CD8-positive, alpha-beta memory T cell (primary cell): ENCODE measurements around the gene TTLL10. TPM values are rescaled to one million over a fixed set of nuclear protein-coding genes. Genes with fewer than 3 reads are reported as not detected.
"Not testable (repeated sequence)": the region's sequence is repeated elsewhere in the genome, so short reads cannot be mapped to it uniquely, and the experiment has no call there.

Experiments used
- CTCF ChIA-PET: fragments of 350-600 bp; sonication (Branson Sonifier 250); formaldehyde crosslinking; loops from one replicate; lab custom pipeline; 2021; ENCODE audit warnings: antibody characterized with exemption; lab: Charles Lee
- POLR2A ChIA-PET: fragments of 350-600 bp; sonication (Branson Sonifier 250); formaldehyde crosslinking; loops from one replicate; lab custom pipeline; 2021; ENCODE audit warnings: antibody characterized with exemption; lab: Charles Lee
- DNase-seq, 5 donors: peaks; one replicate each; pipeline versions ENCODE4 v3.0.0 to v3.0.0-alpha.2; 2020 to 2022; ENCODE audit warnings: mixed read lengths in 1 of 5
- H3K27ac ChIP-seq: one replicate; pipeline ENCODE4 v1.7.0; 2013; ENCODE audit warnings: low read depth, mild to moderate bottlenecking, low read length, moderate library complexity
- H3K27me3 ChIP-seq: 2 replicates; pipeline ENCODE4 v1.7.0; 2013; ENCODE audit warnings: low read length, mild to moderate bottlenecking; ENCODE audit not compliant: insufficient read depth, poor library complexity, severe bottlenecking
- H3K36me3 ChIP-seq: 2 replicates; pipeline ENCODE4 v1.7.0; 2013; ENCODE audit warnings: mild to moderate bottlenecking, low read length, moderate library complexity; ENCODE audit not compliant: insufficient read depth
- H3K4me1 ChIP-seq: 2 replicates; pipeline ENCODE4 v1.7.0; 2013; ENCODE audit warnings: mild to moderate bottlenecking, low read length, moderate library complexity; ENCODE audit not compliant: insufficient read depth
- H3K4me3 ChIP-seq: 2 replicates; pipeline ENCODE4 v1.7.0; 2013; ENCODE audit warnings: mild to moderate bottlenecking, low read length
- H3K9me3 ChIP-seq: 2 replicates; pipeline ENCODE4 v1.7.0; 2013; ENCODE audit warnings: mild to moderate bottlenecking, low read length
- H3K27ac Mint-ChIP-seq, 8 donors: one replicate each; pipeline ENCODE4 v1.8.0; 2020 to 2021; ENCODE audit warnings: mixed read lengths in 8 of 8, mild to moderate bottlenecking in 6 of 8, inconsistent platforms in 3 of 8, moderate library complexity in 3 of 8
- H3K27me3 Mint-ChIP-seq, 2 donors: one replicate each; pipeline ENCODE4 v1.8.0; 2020 to 2021; ENCODE audit warnings: mixed read lengths in 2 of 2, mild to moderate bottlenecking in 1 of 2, moderate library complexity in 1 of 2
- H3K36me3 Mint-ChIP-seq, 3 donors: one replicate each; pipeline ENCODE4 v1.8.0; 2020 to 2021; ENCODE audit warnings: mixed read lengths in 3 of 3, inconsistent platforms in 1 of 3, mild to moderate bottlenecking in 1 of 3
- H3K4me1 Mint-ChIP-seq, 3 donors: one replicate each; pipeline ENCODE4 v1.8.0; 2020 to 2021; ENCODE audit warnings: mixed read lengths in 3 of 3, inconsistent platforms in 1 of 3, mild to moderate bottlenecking in 1 of 3
- H3K4me3 Mint-ChIP-seq, 7 donors: one replicate each; pipeline ENCODE4 v1.8.0; 2020 to 2021; ENCODE audit warnings: mixed read lengths in 7 of 7, mild to moderate bottlenecking in 6 of 7, moderate library complexity in 4 of 7, inconsistent platforms in 2 of 7
- H3K9me3 Mint-ChIP-seq, 5 donors: one replicate each; pipeline ENCODE4 v1.8.0; 2020 to 2022; ENCODE audit warnings: mixed read lengths in 5 of 5, mild to moderate bottlenecking in 3 of 5, moderate library complexity in 2 of 5, inconsistent platforms in 1 of 5
- polyA plus RNA-seq: library from polyadenylated mRNA; unstranded; fragments of 300-500 nt; fragmentation: Illumina TruSeq; gene quantifications from one replicate; pipeline ENCODE4 v1.2.3, GENCODE V29; 2021
- total RNA-seq, 2 experiments: library from RNA; stranded (reverse); gene quantifications; one replicate each; pipeline ENCODE4 v1.2.3, GENCODE V29; 2021

TTLL10 gene
- total and polyA plus RNA-seq, 3 experiments from 2014 or later = not detected

DNA sequence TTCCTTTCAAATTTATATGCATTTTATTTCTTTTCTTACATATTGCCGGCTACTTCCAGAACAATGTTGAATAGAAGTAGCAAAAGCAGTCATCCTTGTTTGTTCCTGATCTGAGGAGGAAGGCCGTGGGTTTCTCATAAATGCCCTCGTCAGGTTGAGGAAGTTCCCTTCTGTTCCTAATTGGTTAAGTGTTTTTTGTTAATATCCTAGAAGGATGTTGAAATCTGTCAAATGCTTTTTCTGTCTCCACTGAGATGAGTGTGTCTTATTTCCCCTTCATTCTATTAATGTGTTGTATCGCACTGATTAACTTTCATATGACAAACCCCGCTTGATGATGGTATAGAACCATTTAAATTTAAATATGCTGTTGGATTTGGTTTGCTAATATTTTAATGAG, 15.4 kb downstream of the TTLL10 start:
- H3K27me3 Mint-ChIP-seq = peaks cover 0 to 5% of the 10 kb centered on the region in 2 donors
- H3K9me3 ChIP-seq = no peaks in the 10 kb centered on the region
- no peak overlapping the region for H3K27ac Mint-ChIP-seq
- H3K36me3 Mint-ChIP-seq = peaks cover 0 to 2% (median 0%) of the 10 kb centered on the region in 3 donors
- H3K36me3 ChIP-seq = no peaks in the 10 kb centered on the region
- ChIA-PET CTCF (no interaction called here), POLR2A (no interaction called here)
- no peak overlapping the region for H3K27ac ChIP-seq
- H3K4me3 ChIP-seq = no peak overlapping the region
- no peaks in the 10 kb centered on the region for H3K4me1 ChIP-seq
- H3K4me3 Mint-ChIP-seq = no peak overlapping the region
- DNase-seq = no peak
- peaks cover 0 to 6% (median 4%) of the 10 kb centered on the region in 5 donors for H3K9me3 Mint-ChIP-seq
- H3K4me1 Mint-ChIP-seq = no peaks in the 10 kb centered on the region
- no peaks in the 10 kb centered on the region for H3K27me3 ChIP-seq

- H3K36me3 Mint-ChIP-seq = peaks cover 0 to 2% (median 0%) of the 10 kb centered on the region in 3 donors
- no peaks in the 10 kb centered on the region for H3K4me1 ChIP-seq
Measured at GRCh38 chr1:1191734-1192133, 18.1 kb downstream of the TTLL10 start.

GRCh38 chr1:1194723-1195122, 21.0 kb downstream of the TTLL10 start:
- no peak for DNase-seq
- H3K27ac ChIP-seq = no peak overlapping the region
- no peak overlapping the region for H3K4me3 ChIP-seq
- H3K9me3 Mint-ChIP-seq = peaks cover 7 to 17% (median 10%) of the 10 kb centered on the region in 5 donors
- CTCF ChIA-PET = interaction anchor here (0.8 kb wide), 1 partner anchor 72 kb away, joined by 3 read pairs; no protein-coding TSS in a partner anchor
- no peak overlapping the region for H3K4me3 Mint-ChIP-seq
- H3K36me3 ChIP-seq = no peaks in the 10 kb centered on the region
- H3K9me3 ChIP-seq = peaks cover 4% of the 10 kb centered on the region
- no peaks in the 10 kb centered on the region for H3K27me3 ChIP-seq
- POLR2A ChIA-PET = no interaction called here
- H3K4me1 Mint-ChIP-seq = peaks cover 0 to 3% (median 0%) of the 10 kb centered on the region in 3 donors
- peaks cover 0 to 2% (median 0%) of the 10 kb centered on the region in 3 donors for H3K36me3 Mint-ChIP-seq
- peaks cover 0 to 5% of the 10 kb centered on the region in 2 donors for H3K27me3 Mint-ChIP-seq
- H3K4me1 ChIP-seq = no peaks in the 10 kb centered on the region
- H3K27ac Mint-ChIP-seq = peak overlapping the region in 2 of 8 donors; percentile 25 to 68

More at GRCh38 chr1:1191734-1192133, 18.1 kb downstream of the TTLL10 start:
- peaks cover 4% of the 10 kb centered on the region for H3K9me3 ChIP-seq
- Mint-ChIP-seq H3K27me3 (peaks cover 0 to 5% of the 10 kb centered on the region in 2 donors), H3K4me3 (no peak overlapping the region), H3K9me3 (peaks cover 7 to 17% (median 10%) of the 10 kb centered on the region in 5 donors), H3K4me1 (no peaks in the 10 kb centered on the region), H3K27ac (no peak overlapping the region)
- ChIA-PET CTCF (no interaction called here), POLR2A (no interaction called here)
- no peak overlapping the region for H3K27ac ChIP-seq
- no peaks in the 10 kb centered on the region for H3K27me3 ChIP-seq
- no peak overlapping the region for H3K4me3 ChIP-seq
- no peak for DNase-seq
- H3K36me3 ChIP-seq = no peaks in the 10 kb centered on the region

GRCh38 chr1:1195726-1196125, 22.0 kb downstream of the TTLL10 start:
- H3K4me3 Mint-ChIP-seq, H3K9me3 ChIP-seq, H3K27ac ChIP-seq, H3K4me1 ChIP-seq, CTCF ChIA-PET, H3K4me3 ChIP-seq, H3K36me3 ChIP-seq, H3K4me1 Mint-ChIP-seq, H3K27me3 ChIP-seq, POLR2A ChIA-PET, H3K36me3 Mint-ChIP-seq, H3K27me3 Mint-ChIP-seq: not testable (repeated sequence)
- Mint-ChIP-seq H3K27ac (peak overlapping the region in 1 of 8 donors; percentile 50), H3K9me3 (peaks cover 7 to 17% (median 10%) of the 10 kb centered on the region in 5 donors)
- peak in 1 of 5 donors; percentile 0 for DNase-seq

DNA sequence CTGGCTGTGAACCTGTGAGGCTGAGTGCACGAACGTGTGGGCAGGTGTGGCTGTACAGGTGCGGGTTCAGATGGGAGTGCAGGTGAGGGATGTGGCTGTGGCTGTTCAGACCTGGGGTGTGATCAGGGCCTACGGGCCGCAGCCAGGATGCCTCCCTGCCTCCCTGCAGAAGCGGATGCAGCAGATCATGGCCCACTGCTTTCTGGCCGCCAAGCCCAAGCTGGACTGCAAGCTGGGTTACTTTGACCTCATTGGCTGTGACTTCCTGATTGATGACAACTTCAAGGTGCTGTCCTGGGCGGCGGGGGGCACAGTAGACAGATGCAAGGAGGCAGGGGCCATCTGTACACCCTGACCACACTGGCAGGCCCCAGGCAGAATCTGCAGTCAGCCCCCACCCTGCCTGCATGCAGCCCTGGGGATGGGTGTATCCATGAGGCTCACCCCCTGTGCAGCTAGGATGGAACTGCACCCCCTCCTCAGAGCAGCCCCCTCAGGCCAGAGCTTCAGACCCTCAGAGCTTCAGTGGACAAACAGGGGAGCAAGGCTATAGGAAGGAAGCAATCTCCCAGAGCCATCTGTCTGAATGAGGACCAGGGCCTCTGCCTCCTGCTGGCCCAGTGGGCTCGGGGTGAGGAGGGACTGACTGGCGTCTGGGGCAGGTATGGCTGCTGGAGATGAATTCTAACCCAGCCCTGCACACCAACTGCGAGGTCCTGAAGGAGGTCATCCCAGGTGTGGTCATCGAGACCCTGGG, 22.9 kb downstream of the TTLL10 start:
- POLR2A ChIA-PET = no interaction called here
- Mint-ChIP-seq H3K36me3 (peaks cover 0 to 2% (median 0%) of the 10 kb centered on the region in 3 donors), H3K9me3 (peaks cover 7 to 17% (median 10%) of the 10 kb centered on the region in 5 donors), H3K27ac (peak overlapping the region in 2 of 8 donors; percentile 11 to 90), H3K27me3 (peaks cover 0 to 5% of the 10 kb centered on the region in 2 donors), H3K4me1 (peaks cover 0 to 8% (median 0%) of the 10 kb centered on the region in 3 donors), H3K4me3 (no peak overlapping the region)
- Histone ChIP-seq H3K36me3 (no peaks in the 10 kb centered on the region), H3K27ac (no peak overlapping the region), H3K4me1 (peaks cover 7% of the 10 kb centered on the region), H3K4me3 (no peak overlapping the region), H3K27me3 (no peaks in the 10 kb centered on the region), H3K9me3 (peaks cover 4% of the 10 kb centered on the region)
- peak in 2 of 5 donors; percentile 0 to 43 for DNase-seq
- CTCF ChIA-PET = no interaction called here

GRCh38 chr1:1197188-1197500, 23.5 kb downstream of the TTLL10 start:
- Histone ChIP-seq H3K9me3 (peaks cover 4% of the 10 kb centered on the region), H3K4me1 (peaks cover 7% of the 10 kb centered on the region), H3K27me3 (no peaks in the 10 kb centered on the region), H3K4me3 (no peak overlapping the region), H3K36me3 (no peaks in the 10 kb centered on the region), H3K27ac (no peak overlapping the region)
- Mint-ChIP-seq H3K27ac (peak overlapping the region in 1 of 8 donors; percentile 90), H3K9me3 (peaks cover 6 to 12% (median 7%) of the 10 kb centered on the region in 5 donors), H3K27me3 (peaks cover 0 to 2% of the 10 kb centered on the region in 2 donors), H3K4me1 (peaks cover 0 to 8% (median 0%) of the 10 kb centered on the region in 3 donors), H3K36me3 (no peaks in the 10 kb centered on the region), H3K4me3 (no peak overlapping the region)
- no peak for DNase-seq
- ChIA-PET POLR2A (no interaction called here), CTCF (no interaction called here)

DNA sequence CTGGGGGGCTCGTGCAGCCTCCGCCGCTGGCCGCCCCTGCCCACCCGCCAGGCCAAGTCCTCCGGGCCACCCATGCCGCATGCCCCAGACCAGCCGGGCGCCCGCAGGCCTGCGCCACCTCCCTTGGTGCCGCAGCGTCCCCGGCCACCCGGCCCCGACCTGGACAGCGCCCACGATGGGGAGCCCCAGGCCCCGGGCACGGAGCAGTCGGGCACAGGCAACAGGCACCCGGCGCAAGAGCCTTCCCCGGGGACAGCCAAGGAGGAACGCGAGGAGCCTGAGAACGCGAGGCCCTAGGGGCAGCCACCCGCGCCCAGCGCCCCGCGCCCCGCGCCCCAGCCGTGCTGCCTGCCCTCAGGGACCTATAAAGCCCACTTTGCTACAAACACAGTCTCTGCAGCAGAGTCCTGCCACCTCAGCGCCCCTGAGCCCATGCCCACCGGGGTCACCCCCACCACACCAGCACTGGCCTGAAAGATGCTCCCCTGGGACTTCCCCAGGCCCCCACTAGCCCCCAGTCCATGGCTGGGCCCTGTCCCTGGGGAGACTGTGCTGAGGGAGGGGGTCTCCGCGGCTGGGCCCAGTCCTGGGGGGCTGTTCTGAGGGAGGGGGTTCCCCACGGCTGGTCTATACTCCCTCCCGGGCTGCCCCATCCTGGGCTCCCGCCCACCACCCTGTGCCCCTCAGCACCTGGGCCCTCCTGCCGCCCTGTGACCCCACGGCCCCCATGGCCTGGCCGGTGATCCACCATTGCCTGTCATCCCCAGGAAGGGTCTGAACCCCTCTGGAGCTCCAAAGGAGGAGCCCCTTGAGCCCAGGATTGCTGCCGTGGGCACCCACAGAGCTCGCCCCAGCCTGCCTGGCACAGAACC, 24.1 kb downstream of the TTLL10 start:
- Histone ChIP-seq H3K9me3 (peaks cover 4% of the 10 kb centered on the region), H3K4me1 (peaks cover 7% of the 10 kb centered on the region), H3K36me3 (no peaks in the 10 kb centered on the region), H3K27me3 (no peaks in the 10 kb centered on the region), H3K27ac (no peak overlapping the region), H3K4me3 (no peak overlapping the region)
- H3K9me3 Mint-ChIP-seq = peaks cover 4 to 12% (median 7%) of the 10 kb centered on the region in 5 donors
- peak overlapping the region in 1 of 8 donors; percentile 11 for H3K27ac Mint-ChIP-seq
- no peaks in the 10 kb centered on the region for H3K36me3 Mint-ChIP-seq
- H3K4me3 Mint-ChIP-seq = no peak overlapping the region
- H3K4me1 Mint-ChIP-seq = peaks cover 0 to 8% (median 0%) of the 10 kb centered on the region in 3 donors
- ChIA-PET CTCF (no interaction called here), POLR2A (no interaction called here)
- peaks cover 0 to 2% of the 10 kb centered on the region in 2 donors for H3K27me3 Mint-ChIP-seq
- DNase-seq = peak in 2 of 5 donors; percentile 0 to 38
